Transverse colon (tissue), 4 donors: Measurements from ENCODE around the gene CHD6.

Source experiments
- CTCF ChIP-seq, 5 experiments: fragments of 200-600 bp in 3 of 5; fragments of 450-650 bp in 2 of 5; sonication (generic) in 3 of 5; IDR thresholded peaks; 1 replicate in 2 of 5; 2 replicates in 3 of 5; pipeline ENCODE4 v1.5.1; 2016 to 2017; ENCODE audit warnings: antibody characterized with exemption in 5 of 5, inconsistent platforms in 3 of 5, mild to moderate bottlenecking in 2 of 5, moderate library complexity in 1 of 5
- EP300 ChIP-seq: sonication (generic); formaldehyde crosslinking; IDR thresholded peaks from one replicate; pipeline ENCODE4 v1.6.1; 2017; ENCODE audit warnings: antibody characterized with exemption, low read depth
- POLR2A ChIP-seq: fragments of 450-650 bp; IDR thresholded peaks from one replicate; pipeline ENCODE4 v1.6.1; 2016; ENCODE audit warnings: antibody characterized with exemption, mild to moderate bottlenecking, moderate library complexity
- POLR2AphosphoS5 ChIP-seq, 3 donors: sonication (generic); formaldehyde crosslinking; IDR thresholded peaks; one replicate each; pipeline ENCODE4 v1.6.1; 2016; ENCODE audit warnings: antibody characterized with exemption in 3 of 3

GRCh38 chr20:41526327-41526726, 91.8 kb downstream of the CHD6 start:
- TF ChIP-seq CTCF (IDR thresholded peaks at IDR 0.05) (no peak), POLR2A (no peak), POLR2AphosphoS5 (IDR thresholded peaks at IDR 0.05) (no peak), EP300 (no peak)
